Cardiac muscle cell (in vitro differentiated cells and primary cell): ENCODE data around the gene TBX4. TPM values are rescaled to one million over a fixed set of nuclear protein-coding genes. Genes with fewer than 3 reads are reported as not detected.

Source experiments
- DNase-seq, 2 donors: peaks; one replicate each; pipeline versions ENCODE4 v3.0.0 to v3.0.0-alpha.2; 2010 to 2017; ENCODE audit warnings: low read depth in 1 of 2, low spot score in 1 of 2
- H3K27ac ChIP-seq: fragments of 200-600 bp; sonication (generic); 2 replicates; pipeline ENCODE4 v1.5.1; 2016
- H3K27me3 ChIP-seq: fragments of 200-600 bp; sonication (generic); 2 replicates; pipeline ENCODE4 v1.6.0; 2016; ENCODE audit warnings: control low read depth
- H3K36me3 ChIP-seq: fragments of 200-600 bp; sonication (generic); 2 replicates; pipeline ENCODE4 v1.5.1; 2016; ENCODE audit warnings: control low read depth
- H3K4me1 ChIP-seq: fragments of 200-600 bp; sonication (generic); 2 replicates; pipeline ENCODE4 v1.8.1; 2017; ENCODE audit warnings: low read depth, mild to moderate bottlenecking, mixed run types
- H3K4me3 ChIP-seq: fragments of 200-600 bp; sonication (generic); 2 replicates; pipeline ENCODE4 v1.5.1; 2016; ENCODE audit warnings: mild to moderate bottlenecking
- H3K9me3 ChIP-seq: fragments of 200-600 bp; sonication (generic); 2 replicates; pipeline ENCODE4 v1.5.1; 2017; ENCODE audit warnings: low read depth, mild to moderate bottlenecking, control low read depth
- polyA plus RNA-seq: library from polyadenylated mRNA; unstranded; fragments of >200 nt; fragmentation: Nextera tagmentation; extraction: Ambion mirVana; gene quantifications from 2 replicates; pipeline ENCODE4 v1.2.1, GENCODE V29; 2016
- total RNA-seq: library from RNA; depleted of rRNA; stranded (reverse); fragments of >200 nt; gene quantifications from 2 replicates; pipeline ENCODE4 v1.2.3, GENCODE V29; 2016
- TF ChIP-seq, protein P1 (sequence below): IDR thresholded peaks from 2 replicates; pipeline ENCODE4 v1.5.1; 2012; ENCODE audit warnings: low read depth, mild to moderate bottlenecking, low read length

The TBX4 gene
- total and polyA plus RNA-seq, 2 experiments from 2014 or later, result 0.54 to 1.6 TPM

GRCh38 chr17:61510991-61511390, 58.8 kb downstream of the TBX4 start:
- no peaks in the 10 kb centered on the region for H3K9me3 ChIP-seq
- no peaks in the 10 kb centered on the region for H3K36me3 ChIP-seq
- no peak overlapping the region for H3K4me3 ChIP-seq
- TF ChIP-seq, protein P1, sequence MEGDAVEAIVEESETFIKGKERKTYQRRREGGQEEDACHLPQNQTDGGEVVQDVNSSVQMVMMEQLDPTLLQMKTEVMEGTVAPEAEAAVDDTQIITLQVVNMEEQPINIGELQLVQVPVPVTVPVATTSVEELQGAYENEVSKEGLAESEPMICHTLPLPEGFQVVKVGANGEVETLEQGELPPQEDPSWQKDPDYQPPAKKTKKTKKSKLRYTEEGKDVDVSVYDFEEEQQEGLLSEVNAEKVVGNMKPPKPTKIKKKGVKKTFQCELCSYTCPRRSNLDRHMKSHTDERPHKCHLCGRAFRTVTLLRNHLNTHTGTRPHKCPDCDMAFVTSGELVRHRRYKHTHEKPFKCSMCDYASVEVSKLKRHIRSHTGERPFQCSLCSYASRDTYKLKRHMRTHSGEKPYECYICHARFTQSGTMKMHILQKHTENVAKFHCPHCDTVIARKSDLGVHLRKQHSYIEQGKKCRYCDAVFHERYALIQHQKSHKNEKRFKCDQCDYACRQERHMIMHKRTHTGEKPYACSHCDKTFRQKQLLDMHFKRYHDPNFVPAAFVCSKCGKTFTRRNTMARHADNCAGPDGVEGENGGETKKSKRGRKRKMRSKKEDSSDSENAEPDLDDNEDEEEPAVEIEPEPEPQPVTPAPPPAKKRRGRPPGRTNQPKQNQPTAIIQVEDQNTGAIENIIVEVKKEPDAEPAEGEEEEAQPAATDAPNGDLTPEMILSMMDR, result no peak
- peaks cover 8% of the 10 kb centered on the region for H3K4me1 ChIP-seq
- no peaks in the 10 kb centered on the region for H3K27me3 ChIP-seq
- no peak overlapping the region for H3K27ac ChIP-seq
- DNase-seq, result no peak

DNA sequence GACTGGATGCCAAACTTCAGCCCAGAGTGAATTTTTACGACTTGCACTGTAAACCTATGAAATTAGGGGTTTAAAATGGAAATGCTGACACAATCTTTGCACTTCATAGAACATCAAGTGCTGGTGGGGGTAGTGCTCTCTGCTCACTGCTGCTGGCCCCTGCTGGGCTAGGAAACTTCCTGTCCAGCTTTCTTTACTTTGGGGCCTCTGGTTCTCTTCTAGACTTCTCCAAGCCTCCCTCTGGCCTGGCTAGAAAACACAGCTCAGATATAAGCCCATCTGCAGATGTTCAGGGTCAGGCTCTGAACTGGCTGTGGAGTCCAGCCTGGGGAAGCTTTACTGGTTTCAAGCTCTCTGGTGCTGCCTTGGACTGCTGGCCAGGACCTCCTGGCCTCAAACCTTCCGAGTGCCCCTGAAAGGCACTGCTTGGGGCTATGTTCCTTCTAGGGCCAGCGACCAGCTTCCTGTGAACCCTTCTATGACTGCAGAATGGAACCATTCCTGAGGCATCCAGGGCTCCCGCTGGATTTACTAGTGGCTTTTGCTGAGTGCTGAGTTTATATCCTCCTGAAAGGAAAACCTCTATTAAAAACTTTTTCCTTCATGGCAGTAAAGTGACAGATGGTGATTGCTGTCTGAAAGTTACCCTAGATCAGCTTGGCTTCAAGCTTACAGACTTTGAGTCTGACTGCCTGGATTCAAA, 59.4 kb downstream of the TBX4 start:
- TF ChIP-seq, protein P1, result no peak
- H3K9me3 ChIP-seq, result no peaks in the 10 kb centered on the region
- H3K36me3 ChIP-seq, result no peaks in the 10 kb centered on the region
- no peaks in the 10 kb centered on the region for H3K27me3 ChIP-seq
- H3K4me3 ChIP-seq, result no peak overlapping the region
- H3K4me1 ChIP-seq, result peaks cover 2% of the 10 kb centered on the region
- no peak for DNase-seq
- no peak overlapping the region for H3K27ac ChIP-seq

DNA sequence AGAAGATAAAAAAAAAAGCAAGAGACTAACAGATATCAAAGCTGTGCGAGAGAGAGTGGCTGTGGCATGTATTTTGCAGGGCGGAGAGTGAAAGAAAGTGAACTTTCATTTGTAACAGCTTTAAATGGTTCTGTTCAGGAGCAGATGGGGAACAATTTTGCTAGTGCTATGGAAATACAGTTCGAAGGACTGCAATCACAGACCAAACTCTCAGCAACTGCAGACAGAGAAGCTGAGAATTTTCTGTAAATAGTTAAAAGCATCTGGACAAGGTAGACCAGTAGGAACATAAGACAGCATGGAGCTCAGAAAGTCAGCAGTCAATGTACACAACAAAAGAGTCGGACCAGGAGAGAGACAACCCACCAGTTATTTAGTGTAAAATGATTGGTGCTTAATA, 62.3 kb downstream of the TBX4 start:
- TF ChIP-seq, protein P1, result no peak
- H3K36me3 ChIP-seq, result no peaks in the 10 kb centered on the region
- no peak for DNase-seq
- no peaks in the 10 kb centered on the region for H3K9me3 ChIP-seq
- no peak overlapping the region for H3K4me3 ChIP-seq
- H3K27ac ChIP-seq, result no peak overlapping the region
- H3K4me1 ChIP-seq, result peaks cover 4% of the 10 kb centered on the region
- no peaks in the 10 kb centered on the region for H3K27me3 ChIP-seq

- TF ChIP-seq, protein P1, result no peak
- no peak for DNase-seq
- Histone ChIP-seq H3K9me3 (no peaks in the 10 kb centered on the region), H3K27me3 (no peaks in the 10 kb centered on the region), H3K36me3 (no peaks in the 10 kb centered on the region), H3K4me3 (no peak overlapping the region), H3K27ac (no peak overlapping the region), H3K4me1 (peaks cover 4% of the 10 kb centered on the region)
These were observed 65.0 kb downstream of the TBX4 start for GRCh38 chr17:61517265-61517664.

GRCh38 chr17:61517843-61518606, 65.8 kb downstream of the TBX4 start:
- no peaks in the 10 kb centered on the region for H3K36me3 ChIP-seq
- no peak for DNase-seq

More at GRCh38 chr17:61517843-61518606, 65.8 kb downstream of the TBX4 start:
- no peaks in the 10 kb centered on the region for H3K9me3 ChIP-seq
- TF ChIP-seq, protein P1, result no peak
- peak overlapping the region; percentile 6 for H3K27ac ChIP-seq
- no peaks in the 10 kb centered on the region for H3K27me3 ChIP-seq
- H3K4me3 ChIP-seq, result no peak overlapping the region
- H3K4me1 ChIP-seq, result peaks cover 4% of the 10 kb centered on the region
